PFSK-1 (cell line): ENCODE results near the gene C1orf56.

Source experiments
- FOXP2 ChIP-seq: optimal IDR thresholded peaks from 2 replicates; pipeline ENCODE3; 2011; ENCODE audit warnings: borderline replicate concordance, control low read depth, inconsistent platforms; ENCODE audit not compliant: insufficient read depth; ENCODE audit errors: extremely low read length, extremely low read depth
- POLR2AphosphoS5 ChIP-seq: IDR thresholded peaks from 2 replicates; pipeline ENCODE4 v1.6.1; 2012; ENCODE audit warnings: low read depth, mild to moderate bottlenecking, control low read depth, low read length, moderate library complexity
- SIN3A ChIP-seq: IDR thresholded peaks from 2 replicates; pipeline ENCODE4 v1.6.1; 2012; ENCODE audit warnings: mild to moderate bottlenecking, low read length, moderate library complexity, borderline replicate concordance; ENCODE audit not compliant: insufficient read depth
- TAF1 ChIP-seq: IDR thresholded peaks from 2 replicates; pipeline ENCODE4 v1.6.1; 2012; ENCODE audit warnings: low read length, control low read depth, borderline replicate concordance; ENCODE audit not compliant: insufficient read depth
- TF ChIP-seq, protein P1 (sequence below), 2 experiments: IDR thresholded peaks; 2 replicates each; pipeline versions ENCODE4 v1.6.1 to v1.8.0; 2011 to 2012; ENCODE audit warnings: low read depth in 2 of 2, low read length in 2 of 2, control low read depth in 1 of 2, inconsistent platforms in 1 of 2, mild to moderate bottlenecking in 1 of 2, moderate library complexity in 1 of 2; ENCODE audit not compliant: insufficient read depth in 1 of 2

Gene C1orf56

DNA sequence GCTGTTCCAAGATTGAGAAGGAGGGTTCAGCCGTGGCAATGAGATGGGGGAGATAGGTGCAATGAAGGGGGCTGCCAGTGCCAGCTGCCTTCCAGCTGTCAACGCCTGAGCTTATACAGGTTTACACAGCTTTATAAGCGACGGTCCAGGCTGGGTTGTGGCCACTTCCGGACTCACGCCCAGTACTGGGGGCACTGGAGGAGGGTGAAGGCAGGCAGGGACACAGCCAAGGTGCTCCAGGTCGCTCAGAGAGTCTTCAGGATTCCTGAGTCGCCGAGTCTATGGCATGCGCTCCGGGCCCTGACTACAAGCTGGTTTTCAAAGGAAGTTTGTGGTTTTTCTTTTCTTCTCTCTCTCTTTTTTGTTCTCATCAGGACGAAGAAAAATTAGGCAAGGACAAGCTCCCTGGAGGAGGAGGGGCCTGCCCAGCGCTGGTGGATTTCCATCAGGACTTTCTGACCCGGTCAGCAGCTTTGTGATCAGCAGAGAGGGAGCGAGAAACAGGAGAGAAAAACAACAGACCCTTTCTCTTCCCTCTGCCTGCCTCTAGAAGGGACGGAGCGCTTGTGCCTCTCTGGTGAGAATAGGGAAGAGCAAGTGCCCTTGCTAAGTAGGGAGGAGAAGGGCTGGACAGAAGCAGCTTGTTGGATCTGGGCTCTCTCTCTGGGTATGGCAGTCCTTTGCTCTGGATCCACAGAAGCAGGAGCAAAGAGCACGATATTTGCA lies 41.1 kb upstream of the C1orf56 start, which contains the start of gene MINDY1:
MINDY1 (minus strand) TSS at position 576 of the 726 bp plus-strand sequence. CDS start 4,285 bp downstream, outside the sequence.
- no peak for TF ChIP-seq FOXP2
- TF ChIP-seq POLR2AphosphoS5, result peak; percentile 56; the same call in 1 of the 2 replicates
- TF ChIP-seq, protein P1, sequence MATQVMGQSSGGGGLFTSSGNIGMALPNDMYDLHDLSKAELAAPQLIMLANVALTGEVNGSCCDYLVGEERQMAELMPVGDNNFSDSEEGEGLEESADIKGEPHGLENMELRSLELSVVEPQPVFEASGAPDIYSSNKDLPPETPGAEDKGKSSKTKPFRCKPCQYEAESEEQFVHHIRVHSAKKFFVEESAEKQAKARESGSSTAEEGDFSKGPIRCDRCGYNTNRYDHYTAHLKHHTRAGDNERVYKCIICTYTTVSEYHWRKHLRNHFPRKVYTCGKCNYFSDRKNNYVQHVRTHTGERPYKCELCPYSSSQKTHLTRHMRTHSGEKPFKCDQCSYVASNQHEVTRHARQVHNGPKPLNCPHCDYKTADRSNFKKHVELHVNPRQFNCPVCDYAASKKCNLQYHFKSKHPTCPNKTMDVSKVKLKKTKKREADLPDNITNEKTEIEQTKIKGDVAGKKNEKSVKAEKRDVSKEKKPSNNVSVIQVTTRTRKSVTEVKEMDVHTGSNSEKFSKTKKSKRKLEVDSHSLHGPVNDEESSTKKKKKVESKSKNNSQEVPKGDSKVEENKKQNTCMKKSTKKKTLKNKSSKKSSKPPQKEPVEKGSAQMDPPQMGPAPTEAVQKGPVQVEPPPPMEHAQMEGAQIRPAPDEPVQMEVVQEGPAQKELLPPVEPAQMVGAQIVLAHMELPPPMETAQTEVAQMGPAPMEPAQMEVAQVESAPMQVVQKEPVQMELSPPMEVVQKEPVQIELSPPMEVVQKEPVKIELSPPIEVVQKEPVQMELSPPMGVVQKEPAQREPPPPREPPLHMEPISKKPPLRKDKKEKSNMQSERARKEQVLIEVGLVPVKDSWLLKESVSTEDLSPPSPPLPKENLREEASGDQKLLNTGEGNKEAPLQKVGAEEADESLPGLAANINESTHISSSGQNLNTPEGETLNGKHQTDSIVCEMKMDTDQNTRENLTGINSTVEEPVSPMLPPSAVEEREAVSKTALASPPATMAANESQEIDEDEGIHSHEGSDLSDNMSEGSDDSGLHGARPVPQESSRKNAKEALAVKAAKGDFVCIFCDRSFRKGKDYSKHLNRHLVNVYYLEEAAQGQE (IDR thresholded peaks at IDR 0.05; ENCODE audit: insufficient read depth in 1 of 2, low read depth in 2 of 2, low read length in 2 of 2), result peak; percentile 48 to 81; a peak in 2 of 4 replicates
- TF ChIP-seq TAF1, result no peak

DNA sequence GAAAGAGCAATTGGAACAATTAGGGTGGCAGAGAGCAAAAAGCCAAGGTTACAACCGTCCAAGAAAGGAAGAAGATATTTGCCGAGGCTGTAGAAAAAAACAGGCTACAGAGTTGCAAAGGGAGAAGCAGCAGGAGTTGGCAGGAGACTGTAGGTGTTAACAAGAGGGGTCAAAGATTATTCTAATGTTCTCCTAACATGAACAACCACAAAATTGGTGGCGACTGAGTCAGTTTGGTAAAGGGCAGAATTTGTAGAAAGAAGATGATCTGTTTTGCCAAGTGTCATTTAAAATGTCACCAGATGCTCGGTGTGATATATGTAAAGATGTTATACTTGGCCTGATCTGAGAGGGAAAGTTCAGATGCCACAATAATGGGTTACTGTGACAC lies 39.7 kb upstream of the C1orf56 start:
- TF ChIP-seq, protein P1 (IDR thresholded peaks at IDR 0.05; ENCODE audit: insufficient read depth in 1 of 2, low read depth in 2 of 2, low read length in 2 of 2), result no peak
- TF ChIP-seq TAF1 (no peak), POLR2AphosphoS5 (no peak), SIN3A (no peak), FOXP2 (no peak)

DNA sequence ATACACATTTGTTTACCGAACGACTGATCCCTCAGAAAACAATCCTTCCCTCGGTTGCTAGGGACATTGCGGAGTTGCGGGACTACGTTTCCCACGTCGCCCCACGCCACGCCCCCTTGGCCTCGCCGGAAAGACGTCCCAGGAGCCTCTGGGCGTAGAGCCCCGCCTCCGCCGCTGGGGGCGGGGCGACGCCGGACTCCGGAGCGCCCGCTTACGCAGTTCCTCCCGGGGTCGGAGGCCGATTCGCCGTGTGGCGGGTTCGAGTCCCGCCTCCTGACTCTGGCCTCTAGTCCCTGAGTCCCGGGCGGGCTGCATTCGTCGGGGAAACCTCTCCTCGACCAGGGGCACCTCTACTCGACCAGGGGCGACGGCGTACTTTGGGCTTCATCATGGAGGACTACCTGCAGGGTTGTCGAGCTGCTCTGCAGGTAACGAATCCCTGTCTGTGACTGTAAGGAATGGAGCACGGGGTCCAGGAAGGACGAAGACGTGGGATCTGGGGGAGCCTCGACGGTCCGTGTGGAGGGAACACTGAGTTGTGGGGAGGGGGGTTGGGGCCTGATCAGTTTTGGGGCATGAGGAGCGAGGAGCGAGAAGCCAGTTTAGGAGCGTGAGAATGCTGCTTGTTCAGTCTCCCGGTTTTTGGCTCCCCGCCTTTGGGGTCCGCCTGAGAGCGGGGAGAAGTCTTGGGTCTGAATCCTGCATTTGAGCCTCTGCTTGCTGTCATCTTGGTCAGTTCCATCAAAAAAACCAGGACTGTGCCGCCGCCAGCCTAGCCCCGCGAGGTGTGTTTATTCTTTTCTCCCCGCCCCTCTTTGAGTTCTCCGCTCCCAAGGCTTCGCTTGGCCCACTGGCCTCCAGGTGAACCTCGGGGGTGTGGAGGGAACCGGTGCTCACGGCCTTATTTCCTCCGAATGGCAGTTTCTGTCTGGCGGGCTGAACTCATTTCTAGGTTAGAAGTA lies 39.0 kb upstream of the C1orf56 start, which contains the start of gene PRUNE1:
PRUNE1 (plus strand) TSS at position 206 of the 962 bp plus-strand sequence; CDS start at position 390, 184 bp downstream.
- TF ChIP-seq TAF1 (no peak), SIN3A (no peak), POLR2AphosphoS5 (peak; percentile 58), FOXP2 (peak; percentile 93)
- TF ChIP-seq, protein P1 (IDR thresholded peaks at IDR 0.05; ENCODE audit: insufficient read depth in 1 of 2, low read depth in 2 of 2, low read length in 2 of 2), result no peak

DNA sequence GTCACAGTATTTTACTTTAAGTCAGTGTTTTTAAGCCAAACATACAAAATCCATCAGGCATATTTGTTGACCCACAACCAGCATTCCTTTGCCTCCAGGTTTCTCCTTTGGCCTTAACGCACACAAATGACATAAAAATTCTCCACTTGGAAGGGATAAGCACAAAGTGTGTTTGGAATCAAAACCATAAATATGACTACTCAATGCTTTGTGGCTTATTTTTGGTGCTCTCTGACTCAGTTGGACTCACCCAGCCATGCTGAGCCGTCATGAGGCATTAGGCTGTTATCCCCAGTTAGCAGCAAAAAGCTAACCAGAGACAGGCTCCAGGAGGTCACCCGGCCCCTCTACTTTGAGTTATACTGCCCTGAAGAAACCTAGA lies 38.4 kb upstream of the C1orf56 start:
- TF ChIP-seq, protein P1 (IDR thresholded peaks at IDR 0.05; ENCODE audit: insufficient read depth in 1 of 2, low read depth in 2 of 2, low read length in 2 of 2), result no peak
- TF ChIP-seq TAF1, result no peak
- TF ChIP-seq FOXP2, result no peak
- TF ChIP-seq POLR2AphosphoS5, result no peak
- no peak for TF ChIP-seq SIN3A
